HepG2 (cell line): ENCODE data around the gene ITPRIP. TPM values are rescaled to one million over a fixed set of nuclear protein-coding genes. Genes with fewer than 3 reads are reported as not detected.

Experiments
- CBX5 ChIP-seq: sonication (generic); formaldehyde crosslinking; IDR thresholded peaks from 2 replicates; pipeline ENCODE4 v1.4.0; 2020; ENCODE audit warnings: missing genetic modification reagents, borderline replicate concordance
- CEBPB ChIP-seq: IDR thresholded peaks from 2 replicates; pipeline ENCODE4 v1.6.1; 2011; ENCODE audit warnings: low read depth, low read length, improper control_type of control experiment, borderline replicate concordance
- CEBPG ChIP-seq: IDR thresholded peaks from 2 replicates; pipeline ENCODE4 v1.6.1; 2016
- CREB1 ChIP-seq, 2 experiments: fragments of 450-650 bp in 1 of 2; IDR thresholded peaks; 2 replicates each; pipeline ENCODE4 v1.6.1; 2016 to 2017; ENCODE audit warnings: control low read depth in 1 of 2, mild to moderate bottlenecking in 1 of 2, missing compliant biosample characterization in 1 of 2, missing genetic modification characterization in 1 of 2
- RFX5 ChIP-seq: IDR thresholded peaks from 2 replicates; pipeline ENCODE4 v1.6.1; 2011; ENCODE audit warnings: low read depth, low read length, improper control_type of control experiment
- ZNF138 ChIP-seq: sonication (generic); formaldehyde crosslinking; IDR thresholded peaks from 2 replicates; pipeline ENCODE4 v1.5.0; 2020; ENCODE audit warnings: mild to moderate bottlenecking, low read depth, missing genetic modification reagents
- polyA plus RNA-seq, 8 experiments: library from polyadenylated mRNA; depleted of rRNA in 3 of 8; stranded (reverse) in 7 of 8; unstranded in 1 of 8; fragments of >200 nt; fragmentation: Illumina TruSeq in 4 of 8; extraction: Trizol in 4 of 8; gene quantifications; 2 replicates each; pipeline versions ENCODE4 v1.2.1 to v1.2.3, GENCODE V29; 2011 to 2016; ENCODE audit warnings: low read depth in 4 of 8, missing spikeins in 1 of 8, mixed read lengths in 1 of 8; ENCODE audit not compliant: insufficient read depth in 1 of 8
- total RNA-seq, 5 experiments: library from RNA; depleted of rRNA; stranded (reverse); fragments of >200 nt; fragmentation: Illumina TruSeq; extraction: Trizol; gene quantifications; 2 replicates each; pipeline ENCODE4 v1.2.3, GENCODE V29; 2016; ENCODE audit warnings: low read depth in 1 of 5
- TF ChIP-seq, protein P1 (sequence below): sonication (generic); formaldehyde crosslinking; IDR thresholded peaks from 2 replicates; pipeline ENCODE4 v1.9.0; 2021; ENCODE audit warnings: mild to moderate bottlenecking, missing genetic modification reagents
- TF ChIP-seq, protein P2 (sequence below), 2 experiments: fragments of 450-650 bp in 1 of 2; sonication (generic) in 1 of 2; formaldehyde crosslinking; IDR thresholded peaks; 2 replicates each; pipeline versions ENCODE4 v1.5.0 to v1.8.0; 2020 to 2022; ENCODE audit warnings: mild to moderate bottlenecking in 1 of 2, missing genetic modification reagents in 1 of 2

ITPRIP gene
- total and polyA plus RNA-seq, 2 of the 13 experiments (the other 11 are each of a cell fraction or from before 2014, with no cell fraction given): 1.00 to 2.8 TPM

DNA sequence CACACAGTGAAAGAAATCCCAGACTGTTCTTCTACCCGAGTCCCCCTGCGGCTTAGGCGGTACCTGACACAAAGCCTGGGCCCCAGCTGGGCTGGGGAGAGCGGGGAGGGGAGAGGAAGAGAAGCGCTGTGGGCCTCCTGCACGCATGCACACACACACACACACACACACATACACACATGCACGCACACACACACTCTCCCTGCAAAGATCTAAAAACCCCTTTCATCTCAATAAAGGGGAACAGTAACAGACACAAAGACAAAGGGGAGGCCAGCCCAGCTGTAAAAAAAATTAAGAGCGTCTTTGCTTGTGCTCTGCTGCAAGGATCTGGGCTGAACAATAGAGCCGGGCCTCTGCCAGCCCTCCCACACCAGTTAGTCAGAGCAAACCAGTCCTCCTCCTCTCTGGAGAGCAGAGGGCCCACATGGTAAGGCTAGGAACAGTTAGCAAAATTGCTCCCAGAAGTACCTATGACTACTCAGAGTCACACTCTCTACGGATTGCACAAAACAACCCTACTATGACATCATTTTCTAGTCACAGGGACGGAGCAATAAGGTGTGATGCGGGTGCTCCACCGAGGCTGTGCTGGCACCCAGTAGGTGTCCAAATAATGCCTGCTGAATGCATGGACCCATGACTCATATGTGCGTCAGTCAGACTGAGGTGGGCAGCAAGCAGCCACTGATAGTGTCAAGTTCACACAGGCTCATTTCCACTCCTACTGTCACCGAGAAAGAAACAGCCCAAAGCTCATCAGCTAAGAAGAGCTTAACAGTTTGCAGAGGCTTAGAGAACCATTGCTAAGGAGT is 9.2 kb downstream of the ITPRIP start (continued):
- TF ChIP-seq ZNF138 (CRISPR knock-in tag): no peak
- TF ChIP-seq RFX5: no peak
- TF ChIP-seq, protein P1, sequence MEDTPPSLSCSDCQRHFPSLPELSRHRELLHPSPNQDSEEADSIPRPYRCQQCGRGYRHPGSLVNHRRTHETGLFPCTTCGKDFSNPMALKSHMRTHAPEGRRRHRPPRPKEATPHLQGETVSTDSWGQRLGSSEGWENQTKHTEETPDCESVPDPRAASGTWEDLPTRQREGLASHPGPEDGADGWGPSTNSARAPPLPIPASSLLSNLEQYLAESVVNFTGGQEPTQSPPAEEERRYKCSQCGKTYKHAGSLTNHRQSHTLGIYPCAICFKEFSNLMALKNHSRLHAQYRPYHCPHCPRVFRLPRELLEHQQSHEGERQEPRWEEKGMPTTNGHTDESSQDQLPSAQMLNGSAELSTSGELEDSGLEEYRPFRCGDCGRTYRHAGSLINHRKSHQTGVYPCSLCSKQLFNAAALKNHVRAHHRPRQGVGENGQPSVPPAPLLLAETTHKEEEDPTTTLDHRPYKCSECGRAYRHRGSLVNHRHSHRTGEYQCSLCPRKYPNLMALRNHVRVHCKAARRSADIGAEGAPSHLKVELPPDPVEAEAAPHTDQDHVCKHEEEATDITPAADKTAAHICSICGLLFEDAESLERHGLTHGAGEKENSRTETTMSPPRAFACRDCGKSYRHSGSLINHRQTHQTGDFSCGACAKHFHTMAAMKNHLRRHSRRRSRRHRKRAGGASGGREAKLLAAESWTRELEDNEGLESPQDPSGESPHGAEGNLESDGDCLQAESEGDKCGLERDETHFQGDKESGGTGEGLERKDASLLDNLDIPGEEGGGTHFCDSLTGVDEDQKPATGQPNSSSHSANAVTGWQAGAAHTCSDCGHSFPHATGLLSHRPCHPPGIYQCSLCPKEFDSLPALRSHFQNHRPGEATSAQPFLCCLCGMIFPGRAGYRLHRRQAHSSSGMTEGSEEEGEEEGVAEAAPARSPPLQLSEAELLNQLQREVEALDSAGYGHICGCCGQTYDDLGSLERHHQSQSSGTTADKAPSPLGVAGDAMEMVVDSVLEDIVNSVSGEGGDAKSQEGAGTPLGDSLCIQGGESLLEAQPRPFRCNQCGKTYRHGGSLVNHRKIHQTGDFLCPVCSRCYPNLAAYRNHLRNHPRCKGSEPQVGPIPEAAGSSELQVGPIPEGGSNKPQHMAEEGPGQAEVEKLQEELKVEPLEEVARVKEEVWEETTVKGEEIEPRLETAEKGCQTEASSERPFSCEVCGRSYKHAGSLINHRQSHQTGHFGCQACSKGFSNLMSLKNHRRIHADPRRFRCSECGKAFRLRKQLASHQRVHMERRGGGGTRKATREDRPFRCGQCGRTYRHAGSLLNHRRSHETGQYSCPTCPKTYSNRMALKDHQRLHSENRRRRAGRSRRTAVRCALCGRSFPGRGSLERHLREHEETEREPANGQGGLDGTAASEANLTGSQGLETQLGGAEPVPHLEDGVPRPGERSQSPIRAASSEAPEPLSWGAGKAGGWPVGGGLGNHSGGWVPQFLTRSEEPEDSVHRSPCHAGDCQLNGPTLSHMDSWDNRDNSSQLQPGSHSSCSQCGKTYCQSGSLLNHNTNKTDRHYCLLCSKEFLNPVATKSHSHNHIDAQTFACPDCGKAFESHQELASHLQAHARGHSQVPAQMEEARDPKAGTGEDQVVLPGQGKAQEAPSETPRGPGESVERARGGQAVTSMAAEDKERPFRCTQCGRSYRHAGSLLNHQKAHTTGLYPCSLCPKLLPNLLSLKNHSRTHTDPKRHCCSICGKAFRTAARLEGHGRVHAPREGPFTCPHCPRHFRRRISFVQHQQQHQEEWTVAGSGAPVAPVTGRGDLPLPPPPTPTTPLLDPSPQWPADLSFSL (CRISPR knock-in tag): peak; percentile 77
- TF ChIP-seq CREB1 (IDR thresholded peaks at IDR 0.05): peak; percentile 65
- TF ChIP-seq CREB1 (CRISPR knock-in tag; IDR thresholded peaks at IDR 0.05): no peak; the same call in 1 of the 2 replicates
- TF ChIP-seq CEBPG (CRISPR knock-in tag): peak; percentile 52; the same call in 1 of the 2 replicates
- TF ChIP-seq CBX5 (CRISPR knock-in tag): peak; percentile 56; the same call in 1 of the 2 replicates
- TF ChIP-seq CEBPB: peak; percentile 74; the same call in 1 of the 2 replicates
- TF ChIP-seq, protein P2, sequence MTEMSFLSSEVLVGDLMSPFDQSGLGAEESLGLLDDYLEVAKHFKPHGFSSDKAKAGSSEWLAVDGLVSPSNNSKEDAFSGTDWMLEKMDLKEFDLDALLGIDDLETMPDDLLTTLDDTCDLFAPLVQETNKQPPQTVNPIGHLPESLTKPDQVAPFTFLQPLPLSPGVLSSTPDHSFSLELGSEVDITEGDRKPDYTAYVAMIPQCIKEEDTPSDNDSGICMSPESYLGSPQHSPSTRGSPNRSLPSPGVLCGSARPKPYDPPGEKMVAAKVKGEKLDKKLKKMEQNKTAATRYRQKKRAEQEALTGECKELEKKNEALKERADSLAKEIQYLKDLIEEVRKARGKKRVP (CRISPR knock-in tag; IDR thresholded peaks at IDR 0.05): peak in 1 of 2 experiments; percentile 95; a peak in 2 of 4 replicates
